SK-N-SH (cell line): ENCODE data around the gene ATF4. TPM values are rescaled to one million over a fixed set of nuclear protein-coding genes. Genes with fewer than 3 reads are reported as not detected.

Experiments
- CTCF ChIA-PET: fragments of 300-600, 350-600 bp; formaldehyde crosslinking; extraction: SDS; loops from one replicate; lab custom pipeline; 2021; lab: Yijun Ruan, JAX
- POLR2A ChIA-PET: fragments of 350-600 bp; sonication (Branson Sonifier 250); formaldehyde crosslinking; extraction: SDS; loops from one replicate; lab custom pipeline; 2020; ENCODE audit warnings: antibody characterized with exemption, inconsistent platforms; lab: Yijun Ruan, JAX
- DNase-seq: peaks from one replicate; pipeline ENCODE4 v3.0.0; 2012
- H2AFZ ChIP-seq: fragments of 200-600 bp; sonication (generic); 2 replicates; pipeline ENCODE4 v1.8.1; 2016; ENCODE audit warnings: antibody characterized with exemption, mild to moderate bottlenecking, low read depth
- H3F3A ChIP-seq: fragments of 200-600 bp; sonication (generic); replicated peaks from 2 replicates; pipeline ENCODE3; 2016; ENCODE audit warnings: antibody characterized with exemption, mild to moderate bottlenecking; ENCODE audit not compliant: insufficient read depth
- H3K27ac ChIP-seq, 2 experiments: fragments of 200-500 bp in 1 of 2; fragments of 200-600 bp in 1 of 2; sonication (Bioruptor generic) in 1 of 2; sonication (generic), shearing (Covaris generic) in 1 of 2; 2 replicates each; pipeline versions ENCODE4 v1.5.1 to v1.6.1; 2014 to 2016; ENCODE audit warnings: low read depth in 2 of 2, inconsistent platforms in 1 of 2, low read length in 1 of 2, mild to moderate bottlenecking in 1 of 2, mixed read lengths in 1 of 2
- H3K27me3 ChIP-seq: fragments of 200-600 bp; sonication (generic), shearing (Covaris generic); 2 replicates; pipeline ENCODE4 v1.6.1; 2016; ENCODE audit warnings: mixed run types; ENCODE audit not compliant: insufficient read depth
- H3K36me3 ChIP-seq, 2 experiments: fragments of 200-500 bp in 1 of 2; fragments of 200-600 bp in 1 of 2; sonication (Bioruptor generic) in 1 of 2; sonication (generic) in 1 of 2; replicated peaks in 1 of 2; 2 replicates each; pipeline versions ENCODE3 to v1.5.1; 2014 to 2016; ENCODE audit warnings: low read length in 1 of 2, mild to moderate bottlenecking in 1 of 2; ENCODE audit not compliant: insufficient read depth in 2 of 2, control insufficient read depth in 1 of 2
- H3K4me1 ChIP-seq, 2 experiments: fragments of 200-500 bp in 1 of 2; fragments of 200-600 bp in 1 of 2; sonication (Bioruptor generic) in 1 of 2; sonication (generic), shearing (Covaris generic) in 1 of 2; 2 replicates each; pipeline versions ENCODE4 v1.5.1 to v1.6.1; 2014 to 2016; ENCODE audit warnings: low read depth in 1 of 2, low read length in 1 of 2, mixed run types in 1 of 2; ENCODE audit not compliant: insufficient read depth in 2 of 2, control insufficient read depth in 1 of 2
- H3K4me2 ChIP-seq: fragments of 200-600 bp; sonication (generic), shearing (Covaris generic); 2 replicates; pipeline ENCODE4 v1.6.1; 2017; ENCODE audit warnings: mixed run types
- H3K4me3 ChIP-seq, 2 experiments: fragments of 200-500 bp in 1 of 2; fragments of 200-600 bp in 1 of 2; sonication (Bioruptor generic) in 1 of 2; sonication (generic), shearing (Covaris generic) in 1 of 2; 2 replicates each; pipeline versions ENCODE4 v1.5.1 to v1.8.1; 2014 to 2016; ENCODE audit warnings: low read depth in 2 of 2, inconsistent platforms in 1 of 2, low read length in 1 of 2, mild to moderate bottlenecking in 1 of 2, mixed read lengths in 1 of 2, moderate library complexity in 1 of 2
- H3K79me2 ChIP-seq: fragments of 200-600 bp; sonication (generic); 2 replicates; pipeline ENCODE4 v1.8.1; 2017; ENCODE audit warnings: mild to moderate bottlenecking; ENCODE audit not compliant: insufficient read depth
- H3K9ac ChIP-seq: fragments of 200-600 bp; sonication (generic); 2 replicates; pipeline ENCODE4 v1.6.1; 2017; ENCODE audit warnings: mixed run types
- H3K9me2 ChIP-seq: fragments of 200-600 bp; sonication (generic); 2 replicates; pipeline ENCODE4 v1.6.1; 2017; ENCODE audit warnings: mixed run types
- H3K9me3 ChIP-seq: fragments of 200-600 bp; sonication (generic); 2 replicates; pipeline ENCODE4 v1.6.1; 2017; ENCODE audit warnings: mixed run types, mild to moderate bottlenecking, moderate library complexity
- H4K20me1 ChIP-seq: fragments of 200-600 bp; sonication (generic); 2 replicates; pipeline ENCODE4 v1.6.1; 2017; ENCODE audit warnings: mild to moderate bottlenecking, mixed run types; ENCODE audit not compliant: insufficient read depth
- CHD2 ChIP-seq: fragments of 150-350 bp; IDR thresholded peaks from 2 replicates; pipeline ENCODE4 v1.6.1; 2018; ENCODE audit warnings: low read length; ENCODE audit not compliant: partially characterized antibody
- FOSL2 ChIP-seq: IDR thresholded peaks from 2 replicates; pipeline ENCODE4 v1.4.0; 2012; ENCODE audit warnings: low read depth, mild to moderate bottlenecking, moderate library complexity, borderline replicate concordance
- FOXJ3 ChIP-seq: sonication (generic); formaldehyde crosslinking; IDR thresholded peaks from 2 replicates; pipeline ENCODE4 v1.5.1; 2020; ENCODE audit warnings: mild to moderate bottlenecking, missing genetic modification reagents
- FOXM1 ChIP-seq: IDR thresholded peaks from 2 replicates; pipeline ENCODE4 v1.4.0; 2012; ENCODE audit warnings: low read depth, mild to moderate bottlenecking
- GABPA ChIP-seq: IDR thresholded peaks from 2 replicates; pipeline ENCODE4 v1.4.0; 2012; ENCODE audit warnings: low read depth, mild to moderate bottlenecking
- GATA2 ChIP-seq: sonication (generic); formaldehyde crosslinking; IDR thresholded peaks from 2 replicates; pipeline ENCODE4 v1.5.0; 2020; ENCODE audit warnings: mild to moderate bottlenecking, missing genetic modification reagents
- MEF2A ChIP-seq: IDR thresholded peaks from 2 replicates; pipeline ENCODE4 v1.4.0; 2012; ENCODE audit warnings: low read depth, borderline replicate concordance
- MXI1 ChIP-seq: IDR thresholded peaks from 2 replicates; pipeline ENCODE4 v1.6.1; 2012; ENCODE audit warnings: mild to moderate bottlenecking, low read depth, low read length, improper control_type of control experiment
- NFIC ChIP-seq: IDR thresholded peaks from 2 replicates; pipeline ENCODE4 v1.4.0; 2012; ENCODE audit warnings: borderline replicate concordance
- REST ChIP-seq: IDR thresholded peaks from 2 replicates; pipeline ENCODE4 v1.6.1; 2012; ENCODE audit warnings: mild to moderate bottlenecking, low read depth, low read length, moderate library complexity
- RFX5 ChIP-seq: IDR thresholded peaks from 2 replicates; pipeline ENCODE4 v1.6.1; 2012; ENCODE audit warnings: mild to moderate bottlenecking, improper control_type of control experiment, low read length
- RXRA ChIP-seq: IDR thresholded peaks from 2 replicates; pipeline ENCODE4 v1.4.0; 2012; ENCODE audit warnings: low read depth, mild to moderate bottlenecking, borderline replicate concordance
- SMC3 ChIP-seq: IDR thresholded peaks from 2 replicates; pipeline ENCODE4 v1.6.1; 2012; ENCODE audit warnings: low read depth, low read length, improper control_type of control experiment
- TAF1 ChIP-seq: IDR thresholded peaks from 2 replicates; pipeline ENCODE4 v1.6.1; 2012; ENCODE audit warnings: low read depth, mild to moderate bottlenecking, low read length, moderate library complexity, borderline replicate concordance
- TEAD4 ChIP-seq: IDR thresholded peaks from 2 replicates; pipeline ENCODE4 v1.4.0; 2012; ENCODE audit warnings: mild to moderate bottlenecking, borderline replicate concordance; ENCODE audit not compliant: insufficient read depth
- USF1 ChIP-seq: IDR thresholded peaks from 2 replicates; pipeline ENCODE4 v1.4.0; 2012; ENCODE audit warnings: low read depth, borderline replicate concordance
- YY1 ChIP-seq: IDR thresholded peaks from 2 replicates; pipeline ENCODE4 v1.4.0; 2012; ENCODE audit warnings: low read depth, mild to moderate bottlenecking
- WGBS: methylation state at CpG from one replicate; pipeline ENCODE4 v1.1.6; 2017; ENCODE audit warnings: low lambda C conversion rate; 5-methylcytosine and 5-hydroxymethylcytosine counted together
- polyA plus RNA-seq, 3 experiments: library from polyadenylated mRNA; depleted of rRNA; stranded (reverse); fragments of >200 nt; gene quantifications; 2 replicates each; pipeline ENCODE4 v1.2.3, GENCODE V29; 2012

ATF4 gene
- polyA plus RNA-seq, 1 of the 3 experiments (the other 2 are of a cell fraction) = 375 TPM

GRCh38 chr22:39535831-39536449 is 15.6 kb downstream of the ATF4 start:
- Histone ChIP-seq H2AFZ (no peak overlapping the region), H3K9me3 (no peaks in the 10 kb centered on the region), H3K9ac (no peak overlapping the region), H3K79me2 (peaks cover 14% of the 10 kb centered on the region), H3K27ac (no peak overlapping the region), H3K27me3 (no peaks in the 10 kb centered on the region), H3F3A (no peaks in the 10 kb centered on the region), H3K4me2 (no peak overlapping the region), H3K36me3 (no peaks in the 10 kb centered on the region), H3K4me3 (no peak overlapping the region), H3K9me2 (no peaks in the 10 kb centered on the region), H3K4me1 (peaks cover 0 to 7% of the 10 kb centered on the region in 2 experiments; a peak in 1 of 4 replicates), H4K20me1 (no peaks in the 10 kb centered on the region)
- TF ChIP-seq MXI1 (no peak), MEF2A (no peak), FOSL2 (no peak), TAF1 (no peak), SMC3 (no peak), USF1 (no peak), NFIC (no peak), RXRA (no peak), FOXJ3 (CRISPR knock-in tag) (no peak), REST (no peak), YY1 (no peak), RFX5 (no peak), CHD2 (no peak), GATA2 (CRISPR knock-in tag) (no peak), TEAD4 (no peak), GABPA (no peak), FOXM1 (no peak)
- 31% methylated on average over 3 of the region's 15 CpGs for WGBS
- ChIA-PET CTCF (interaction anchor here (1.3 to 3.9 kb wide), 5 partner anchors 42 to 636 kb away, joined by 3 to 62 read pairs (median 4); no protein-coding TSS in a partner anchor), POLR2A (interaction anchor here (0.6 to 1.5 kb wide), 2 partner anchors 501 to 635 kb away, joined by 3 to 7 read pairs; no protein-coding TSS in a partner anchor)
- no peak for DNase-seq
